IPS DF 6.9 (cell line): ENCODE data around the gene CD93.

ENCODE experiments used
- DNase-seq: peaks from one replicate; pipeline ENCODE4 v3.0.0-alpha.2; 2013; ENCODE audit warnings: low read depth, low spot score
- H3K27ac ChIP-seq: one replicate; pipeline ENCODE4 v1.5.1; 2013; ENCODE audit warnings: low read length, control low read depth
- H3K27me3 ChIP-seq: 2 replicates; pipeline ENCODE4 v1.6.1; 2013; ENCODE audit warnings: mild to moderate bottlenecking, low read length; ENCODE audit not compliant: control insufficient read depth, insufficient read depth
- H3K36me3 ChIP-seq: 2 replicates; pipeline ENCODE4 v1.6.1; 2013; ENCODE audit warnings: low read length; ENCODE audit not compliant: control insufficient read depth, insufficient read depth
- H3K4me1 ChIP-seq: 2 replicates; pipeline ENCODE4 v1.6.1; 2013; ENCODE audit warnings: low read length; ENCODE audit not compliant: control insufficient read depth, insufficient read depth
- H3K4me3 ChIP-seq: 2 replicates; pipeline ENCODE4 v1.5.1; 2013; ENCODE audit warnings: mild to moderate bottlenecking, low read length
- H3K9me3 ChIP-seq: 2 replicates; pipeline ENCODE4 v1.6.1; 2013; ENCODE audit warnings: low read length, inconsistent platforms; ENCODE audit not compliant: control insufficient read depth, insufficient read depth
- WGBS: extraction: QIAGEN DNeasy Blood & Tissue Kit; methylation state at CpG from one replicate; pipeline ENCODE4 v1.1.7; 2013; ENCODE audit warnings: mixed read lengths, missing lambda C conversion rate; ENCODE audit not compliant: insufficient read length, insufficient coverage; 5-methylcytosine and 5-hydroxymethylcytosine counted together

The CD93 gene

GRCh38 chr20:23086056-23086566 lies at the start of gene CD93:
Gene CD93 (minus strand): TSS chr20:23086324. CDS start chr20:23086192, 132 bp downstream.
- Histone ChIP-seq H3K9me3 (no peaks in the 10 kb centered on the region), H3K4me3 (no peak within 1 kb of the TSS), H3K36me3 (no peaks in the 10 kb centered on the region; the same call in 1 of the 2 replicates), H3K27ac (no peak within 1 kb of the TSS), H3K4me1 (no peaks in the 10 kb centered on the region), H3K27me3 (no peaks in the 10 kb centered on the region)
- WGBS, result no CpG with 5 or more reads among the region's 28 CpGs
- no peak for DNase-seq

DNA sequence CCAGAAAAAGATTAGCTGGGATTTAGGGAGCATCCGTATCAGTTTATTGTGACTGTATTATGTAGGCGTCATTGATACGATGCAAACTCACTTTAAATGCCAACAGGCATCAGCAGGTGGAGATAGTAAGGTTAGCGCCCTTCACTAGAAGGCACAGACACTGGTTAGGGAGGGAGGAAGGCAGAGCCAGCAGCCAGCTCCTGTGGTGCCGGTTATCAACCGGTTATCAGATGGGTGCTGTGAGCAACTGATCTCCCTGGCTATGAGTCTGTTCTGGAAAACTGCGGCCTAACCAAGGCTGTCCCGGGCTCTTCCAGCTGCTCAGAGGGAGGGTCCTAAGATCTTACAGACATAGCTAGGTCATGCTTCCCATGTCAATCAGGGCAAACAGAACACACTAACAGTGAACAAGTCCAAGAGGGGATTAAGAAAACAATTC lies 47.5 kb upstream of the CD93 start:
- H3K4me1 ChIP-seq, result no peaks in the 10 kb centered on the region
- no peak overlapping the region for H3K4me3 ChIP-seq
- H3K9me3 ChIP-seq, result no peaks in the 10 kb centered on the region
- H3K27ac ChIP-seq, result no peak overlapping the region
- no peak for DNase-seq
- WGBS, result no CpG with 5 or more reads among the region's 8 CpGs
- H3K27me3 ChIP-seq, result no peaks in the 10 kb centered on the region
- H3K36me3 ChIP-seq, result no peaks in the 10 kb centered on the region

GRCh38 chr20:23132930-23133559 lies 46.9 kb upstream of the CD93 start:
- Histone ChIP-seq H3K9me3 (no peaks in the 10 kb centered on the region), H3K4me3 (no peak overlapping the region), H3K27me3 (no peaks in the 10 kb centered on the region), H3K4me1 (no peaks in the 10 kb centered on the region), H3K36me3 (no peaks in the 10 kb centered on the region), H3K27ac (no peak overlapping the region)
- no CpG with 5 or more reads among the region's 7 CpGs for WGBS
- DNase-seq, result no peak

DNA sequence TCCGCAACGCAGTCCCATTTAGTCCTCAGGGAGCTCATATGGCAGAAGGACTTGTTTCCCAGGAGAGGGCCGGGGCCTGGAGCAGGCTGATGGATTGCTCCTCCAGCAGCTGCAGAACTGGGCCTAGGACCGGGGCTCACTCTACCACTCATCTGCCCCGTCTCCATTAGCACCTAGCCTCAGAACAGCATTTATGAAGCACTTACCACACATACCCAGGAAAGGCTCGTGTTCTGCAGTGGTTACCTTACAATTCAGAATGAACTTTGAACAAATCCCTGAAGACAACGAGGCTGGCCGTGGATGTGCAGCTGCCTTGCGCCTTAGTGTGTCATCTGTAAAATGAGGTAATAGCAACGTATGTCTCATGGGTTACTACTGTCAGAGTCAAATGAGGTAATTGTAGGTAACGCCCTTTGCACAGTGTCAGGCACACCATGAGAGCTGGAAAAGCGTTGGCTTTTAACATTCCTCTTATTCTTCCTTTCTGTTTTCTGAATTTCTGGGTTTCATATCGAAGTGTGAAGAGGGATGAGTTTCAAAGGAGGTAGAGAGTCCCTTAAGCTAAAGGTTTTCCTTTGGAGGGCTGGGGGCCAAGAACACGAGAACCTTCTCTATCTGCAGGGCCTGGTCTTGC lies 46.3 kb upstream of the CD93 start:
- Histone ChIP-seq H3K4me1 (no peaks in the 10 kb centered on the region), H3K27me3 (no peaks in the 10 kb centered on the region), H3K9me3 (no peaks in the 10 kb centered on the region), H3K27ac (no peak overlapping the region), H3K36me3 (no peaks in the 10 kb centered on the region), H3K4me3 (no peak overlapping the region)
- DNase-seq, result no peak
- WGBS, result no CpG with 5 or more reads among the region's 14 CpGs

DNA sequence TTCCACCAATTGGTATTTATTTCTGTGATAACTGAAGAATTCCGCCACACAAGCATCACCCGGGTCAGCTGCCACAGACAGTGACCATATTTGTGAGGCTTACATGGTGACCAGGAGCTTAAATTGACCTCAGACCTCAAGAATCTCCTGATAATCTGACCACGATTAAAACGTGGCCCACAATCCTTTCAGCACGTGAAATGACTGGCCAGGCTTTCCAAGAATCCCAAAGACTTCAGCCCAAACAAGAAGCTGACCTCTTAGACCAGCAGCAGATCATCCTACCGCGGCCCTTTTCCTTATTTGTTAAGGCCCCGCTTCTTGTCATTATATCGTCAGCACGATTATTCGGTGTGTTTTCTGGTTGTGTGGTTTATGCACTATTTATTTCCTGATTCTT lies 45.6 kb upstream of the CD93 start:
- H3K36me3 ChIP-seq, result no peaks in the 10 kb centered on the region
- DNase-seq, result no peak
- no peak overlapping the region for H3K4me3 ChIP-seq
- no peak overlapping the region for H3K27ac ChIP-seq
- WGBS, result no CpG with 5 or more reads among the region's 11 CpGs
- no peaks in the 10 kb centered on the region for H3K9me3 ChIP-seq
- no peaks in the 10 kb centered on the region for H3K27me3 ChIP-seq
- H3K4me1 ChIP-seq, result no peaks in the 10 kb centered on the region

DNA sequence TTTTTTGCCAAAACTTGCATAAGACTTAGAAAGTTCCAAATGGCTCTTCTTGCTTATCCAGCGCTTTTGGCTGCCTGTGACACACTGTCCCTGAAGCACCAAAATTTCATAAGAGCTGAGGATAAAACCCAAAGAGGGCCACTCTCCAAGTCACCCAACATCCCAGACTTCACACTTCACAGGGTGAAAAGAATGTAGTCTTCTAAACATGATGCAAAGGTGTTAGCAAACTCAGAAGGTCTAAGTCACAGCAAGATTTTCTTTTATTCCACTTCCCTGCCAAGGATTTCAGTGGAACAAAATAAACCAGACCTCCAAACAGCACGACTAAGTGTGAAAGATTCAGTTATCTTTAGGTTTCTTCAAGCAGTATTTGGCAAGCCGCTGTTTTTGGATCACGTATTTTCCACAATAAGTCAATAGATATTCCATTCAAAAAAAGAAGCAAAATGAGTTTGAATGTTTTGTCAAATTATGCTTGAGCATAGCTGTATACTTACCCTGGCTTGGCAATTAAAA lies 44.6 kb upstream of the CD93 start:
- Histone ChIP-seq H3K27ac (no peak overlapping the region), H3K4me3 (no peak overlapping the region), H3K4me1 (no peaks in the 10 kb centered on the region), H3K9me3 (no peaks in the 10 kb centered on the region), H3K36me3 (no peaks in the 10 kb centered on the region), H3K27me3 (no peaks in the 10 kb centered on the region)
- no peak for DNase-seq
- WGBS, result no CpG with 5 or more reads among the region's 4 CpGs

DNA sequence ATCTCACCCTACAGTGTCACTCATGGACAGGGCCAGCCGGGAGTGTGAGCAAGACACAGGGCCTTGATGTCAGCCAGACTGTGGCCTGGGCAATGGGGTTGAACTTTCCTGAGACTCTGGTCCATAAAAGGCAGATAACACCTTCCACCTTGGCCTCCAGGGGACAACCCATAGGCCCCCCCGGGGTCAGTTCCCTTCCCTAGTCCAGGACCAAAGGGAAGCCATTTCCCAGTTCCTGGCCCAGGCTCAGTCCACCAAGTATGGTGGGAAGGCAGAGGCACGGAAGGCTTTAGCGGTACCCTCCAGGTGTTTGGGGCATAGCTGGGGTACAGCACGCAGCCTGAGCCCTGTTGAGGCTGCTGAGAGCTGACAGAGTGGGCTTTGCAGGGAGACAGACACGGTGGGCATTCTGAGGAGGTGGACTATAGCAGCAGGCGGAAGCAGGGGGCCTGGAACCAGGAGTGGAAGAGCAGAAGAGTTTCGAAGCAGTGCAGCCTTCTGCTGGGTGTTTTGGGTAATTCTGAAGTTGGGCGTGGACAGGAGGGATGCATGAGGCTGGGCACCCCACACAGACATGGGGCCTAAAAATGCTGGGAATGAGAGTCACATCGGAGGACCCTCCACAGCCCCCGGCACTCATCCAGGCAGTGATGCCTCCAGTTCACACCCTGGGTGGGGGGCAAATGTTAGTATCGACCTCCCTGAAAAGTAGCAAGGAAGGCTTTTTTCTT lies 43.9 kb upstream of the CD93 start:
- no peaks in the 10 kb centered on the region for H3K36me3 ChIP-seq
- no CpG with 5 or more reads among the region's 12 CpGs for WGBS
- DNase-seq, result no peak
- H3K4me1 ChIP-seq, result no peaks in the 10 kb centered on the region
- H3K27ac ChIP-seq, result no peak overlapping the region
- H3K4me3 ChIP-seq, result no peak overlapping the region
- no peaks in the 10 kb centered on the region for H3K9me3 ChIP-seq
- no peaks in the 10 kb centered on the region for H3K27me3 ChIP-seq

DNA sequence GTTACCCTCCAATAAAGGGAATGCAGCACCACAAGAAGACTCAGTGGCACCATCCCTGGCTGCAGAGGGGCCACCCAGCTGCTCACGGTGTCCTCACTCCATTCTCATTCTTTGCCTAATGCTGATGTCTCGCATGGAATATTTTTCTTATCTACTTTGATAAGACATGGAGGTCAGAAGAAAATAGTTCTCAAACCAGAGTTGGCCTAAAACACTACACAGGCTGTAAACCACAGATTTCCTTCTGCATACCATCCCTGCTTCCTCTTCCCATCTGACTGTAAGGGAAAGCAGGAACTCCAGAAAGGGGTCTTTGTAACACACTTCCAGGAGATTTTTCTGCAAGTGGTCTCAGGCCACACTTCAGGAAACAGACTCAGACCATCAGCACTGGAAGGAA lies 43.1 kb upstream of the CD93 start:
- no peaks in the 10 kb centered on the region for H3K4me1 ChIP-seq
- no peaks in the 10 kb centered on the region for H3K27me3 ChIP-seq
- WGBS, result no CpG with 5 or more reads among the region's 2 CpGs
- no peak overlapping the region for H3K27ac ChIP-seq
- H3K9me3 ChIP-seq, result no peaks in the 10 kb centered on the region
- DNase-seq, result no peak
- H3K36me3 ChIP-seq, result no peaks in the 10 kb centered on the region
- no peak overlapping the region for H3K4me3 ChIP-seq

GRCh38 chr20:23128461-23129125 lies 42.5 kb upstream of the CD93 start:
- Histone ChIP-seq H3K36me3 (no peaks in the 10 kb centered on the region), H3K4me3 (no peak overlapping the region), H3K4me1 (no peaks in the 10 kb centered on the region), H3K27me3 (no peaks in the 10 kb centered on the region), H3K27ac (no peak overlapping the region), H3K9me3 (no peaks in the 10 kb centered on the region)
- WGBS, result no CpG with 5 or more reads among the region's 13 CpGs
- no peak for DNase-seq
